CD4-positive, CD25-positive, alpha-beta regulatory T cell (primary cell): ENCODE data around the gene TNFRSF8. TPM values are rescaled to one million over a fixed set of nuclear protein-coding genes. Genes with fewer than 3 reads are reported as not detected.
A peak's percentile ranks its signal among the peaks of the same experiment; 100 is the strongest.
"Not testable (repeated sequence)": the region's sequence is repeated elsewhere in the genome, so short reads cannot be mapped to it uniquely, and the experiment has no call there.

Source experiments
- ATAC-seq, 2 donors: fragments of 150-1000 bp; cut with Tn5 transposase; one replicate each; pipeline ENCODE4 v1.10.0; 2021; ENCODE audit warnings: low read depth in 2 of 2, moderate number of reproducible peaks in 2 of 2, moderate library complexity in 1 of 2
- DNase-seq, 3 donors: peaks; one replicate each; pipeline versions ENCODE4 v3.0.0 to v3.0.0-alpha.2; 2012 to 2022; ENCODE audit warnings: mixed read lengths in 1 of 3
- H3K27ac ChIP-seq: one replicate; pipeline ENCODE4 v1.7.0; 2013; ENCODE audit warnings: mild to moderate bottlenecking, low read length; ENCODE audit not compliant: insufficient read depth, poor library complexity, severe bottlenecking
- H3K27me3 ChIP-seq: one replicate; pipeline ENCODE4 v1.7.0; 2013; ENCODE audit warnings: low read length; ENCODE audit not compliant: control insufficient read depth, insufficient read depth
- H3K36me3 ChIP-seq: one replicate; pipeline ENCODE4 v1.7.0; 2013; ENCODE audit warnings: mild to moderate bottlenecking, low read length, moderate library complexity; ENCODE audit not compliant: control insufficient read depth, insufficient read depth
- H3K4me1 ChIP-seq: 2 replicates; pipeline ENCODE4 v1.7.0; 2013; ENCODE audit warnings: mild to moderate bottlenecking, low read length; ENCODE audit not compliant: insufficient read depth, control insufficient read depth, poor library complexity, severe bottlenecking
- H3K4me3 ChIP-seq: one replicate; pipeline ENCODE4 v1.7.0; 2013; ENCODE audit warnings: low read depth, mild to moderate bottlenecking, low read length, moderate library complexity
- H3K9me3 ChIP-seq, 2 experiments: 1 replicate in 1 of 2; 2 replicates in 1 of 2; pipeline ENCODE4 v1.7.0; 2013; ENCODE audit warnings: low read length in 2 of 2, mild to moderate bottlenecking in 1 of 2, moderate library complexity in 1 of 2; ENCODE audit not compliant: control insufficient read depth in 2 of 2
- H3K27ac Mint-ChIP-seq, 3 donors: one replicate each; pipeline ENCODE4 v1.8.0; 2020 to 2022; ENCODE audit warnings: mild to moderate bottlenecking in 3 of 3, mixed read lengths in 3 of 3, moderate library complexity in 2 of 3
- H3K27me3 Mint-ChIP-seq: one replicate; pipeline ENCODE4 v1.8.0; 2022; ENCODE audit warnings: mild to moderate bottlenecking, mixed read lengths
- H3K36me3 Mint-ChIP-seq: one replicate; pipeline ENCODE4 v1.8.0; 2020; ENCODE audit warnings: mixed read lengths
- H3K4me1 Mint-ChIP-seq, 4 donors: one replicate each; pipeline ENCODE4 v1.8.0; 2020 to 2022; ENCODE audit warnings: mixed read lengths in 4 of 4, mild to moderate bottlenecking in 1 of 4
- H3K4me3 Mint-ChIP-seq, 4 donors: one replicate each; pipeline ENCODE4 v1.8.0; 2020 to 2022; ENCODE audit warnings: mild to moderate bottlenecking in 4 of 4, mixed read lengths in 4 of 4, moderate library complexity in 3 of 4
- H3K9me3 Mint-ChIP-seq, 7 donors: one replicate each; pipeline ENCODE4 v1.8.0; 2020 to 2022; ENCODE audit warnings: mixed read lengths in 7 of 7, mild to moderate bottlenecking in 3 of 7, moderate library complexity in 2 of 7
- polyA plus RNA-seq, 4 donors: library from polyadenylated mRNA; unstranded; fragments of 300-500 nt; fragmentation: Illumina TruSeq; gene quantifications; one replicate each; pipeline ENCODE4 v1.2.3, GENCODE V29; 2021
- total RNA-seq: library from RNA; stranded (reverse); gene quantifications from one replicate; pipeline ENCODE4 v1.2.3, GENCODE V29; 2022

The TNFRSF8 gene
- total and polyA plus RNA-seq, 5 donors from 2014 or later = 1.1 to 3.2 (median 1.6) TPM

DNA sequence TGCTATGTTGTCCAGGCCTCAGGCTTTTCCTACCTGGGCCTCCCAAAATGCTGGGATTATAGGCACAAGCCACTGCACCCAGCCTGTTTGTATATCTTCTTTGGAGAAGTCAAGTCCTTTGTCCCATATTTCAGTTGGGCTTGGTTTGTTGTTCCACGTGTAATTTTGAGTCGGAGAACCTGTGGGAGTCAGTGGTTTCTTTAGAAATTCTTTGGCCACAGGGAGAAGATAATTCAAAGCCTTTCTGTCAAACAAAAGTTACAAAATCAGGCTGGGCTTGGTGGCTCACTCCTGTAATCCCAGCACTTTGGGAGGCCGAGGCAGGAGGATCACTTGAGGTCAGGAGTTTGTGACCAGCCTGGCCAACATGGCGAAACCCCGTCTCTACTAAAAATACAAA lies 29.7 kb upstream of the TNFRSF8 start:
- H3K4me3 ChIP-seq, H3K27ac Mint-ChIP-seq, H3K4me1 Mint-ChIP-seq, ATAC-seq, H3K4me3 Mint-ChIP-seq, H3K27me3 Mint-ChIP-seq, DNase-seq, H3K27ac ChIP-seq, H3K4me1 ChIP-seq, H3K9me3 ChIP-seq, H3K27me3 ChIP-seq, H3K9me3 Mint-ChIP-seq: not testable (repeated sequence)
- peaks cover 12% of the 10 kb centered on the region for H3K36me3 Mint-ChIP-seq
- H3K36me3 ChIP-seq = peaks cover 26% of the 10 kb centered on the region

DNA sequence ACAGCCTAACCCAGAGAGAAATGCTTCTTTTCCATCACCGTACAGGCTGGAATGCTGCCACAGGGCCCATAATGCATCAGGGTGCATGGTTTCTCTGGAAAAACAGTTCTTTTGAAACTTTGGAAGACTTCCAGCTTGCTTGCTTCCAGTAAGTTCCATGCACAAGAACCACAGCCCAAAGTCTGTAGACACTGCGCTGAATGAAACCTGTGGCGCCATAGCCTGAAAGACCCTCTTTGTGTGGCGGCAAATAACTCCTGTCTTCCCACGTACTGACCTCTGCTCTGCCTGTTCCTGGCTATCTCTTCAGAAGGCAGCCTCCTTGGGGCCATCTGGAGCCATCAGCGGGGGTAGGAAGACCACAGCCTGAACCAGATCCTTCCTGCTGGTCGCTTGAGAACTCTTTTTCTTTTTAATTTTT lies 28.7 kb upstream of the TNFRSF8 start:
- Histone ChIP-seq H3K4me3 (no peak overlapping the region), H3K27me3 (no peaks in the 10 kb centered on the region), H3K36me3 (peaks cover 20% of the 10 kb centered on the region), H3K4me1 (no peaks in the 10 kb centered on the region), H3K9me3 (no peaks in the 10 kb centered on the region), H3K27ac (no peak overlapping the region)
- ATAC-seq (no peak), DNase-seq (no peak)
- peaks cover 0 to 6% (median 0%) of the 10 kb centered on the region in 4 donors for H3K4me1 Mint-ChIP-seq
- no peak overlapping the region for H3K4me3 Mint-ChIP-seq
- no peaks in the 10 kb centered on the region for H3K9me3 Mint-ChIP-seq
- H3K27me3 Mint-ChIP-seq = no peaks in the 10 kb centered on the region
- H3K36me3 Mint-ChIP-seq = peaks cover 8% of the 10 kb centered on the region
- no peak overlapping the region for H3K27ac Mint-ChIP-seq

GRCh38 chr1:12035312-12035711 lies 27.8 kb upstream of the TNFRSF8 start:
- peaks cover 11% of the 10 kb centered on the region for H3K36me3 ChIP-seq
- Mint-ChIP-seq H3K9me3 (no peaks in the 10 kb centered on the region), H3K4me1 (peaks cover 0 to 7% (median 1%) of the 10 kb centered on the region in 4 donors), H3K4me3 (no peak overlapping the region), H3K27ac (peak overlapping the region in 1 of 3 donors; percentile 75), H3K27me3 (no peaks in the 10 kb centered on the region), H3K36me3 (peaks cover 8% of the 10 kb centered on the region)
- no peak overlapping the region for H3K4me3 ChIP-seq
- no peak for ATAC-seq
- H3K27me3 ChIP-seq = no peaks in the 10 kb centered on the region
- no peak for DNase-seq
- no peaks in the 10 kb centered on the region for H3K4me1 ChIP-seq
- no peak overlapping the region for H3K27ac ChIP-seq
- H3K9me3 ChIP-seq = no peaks in the 10 kb centered on the region

DNA sequence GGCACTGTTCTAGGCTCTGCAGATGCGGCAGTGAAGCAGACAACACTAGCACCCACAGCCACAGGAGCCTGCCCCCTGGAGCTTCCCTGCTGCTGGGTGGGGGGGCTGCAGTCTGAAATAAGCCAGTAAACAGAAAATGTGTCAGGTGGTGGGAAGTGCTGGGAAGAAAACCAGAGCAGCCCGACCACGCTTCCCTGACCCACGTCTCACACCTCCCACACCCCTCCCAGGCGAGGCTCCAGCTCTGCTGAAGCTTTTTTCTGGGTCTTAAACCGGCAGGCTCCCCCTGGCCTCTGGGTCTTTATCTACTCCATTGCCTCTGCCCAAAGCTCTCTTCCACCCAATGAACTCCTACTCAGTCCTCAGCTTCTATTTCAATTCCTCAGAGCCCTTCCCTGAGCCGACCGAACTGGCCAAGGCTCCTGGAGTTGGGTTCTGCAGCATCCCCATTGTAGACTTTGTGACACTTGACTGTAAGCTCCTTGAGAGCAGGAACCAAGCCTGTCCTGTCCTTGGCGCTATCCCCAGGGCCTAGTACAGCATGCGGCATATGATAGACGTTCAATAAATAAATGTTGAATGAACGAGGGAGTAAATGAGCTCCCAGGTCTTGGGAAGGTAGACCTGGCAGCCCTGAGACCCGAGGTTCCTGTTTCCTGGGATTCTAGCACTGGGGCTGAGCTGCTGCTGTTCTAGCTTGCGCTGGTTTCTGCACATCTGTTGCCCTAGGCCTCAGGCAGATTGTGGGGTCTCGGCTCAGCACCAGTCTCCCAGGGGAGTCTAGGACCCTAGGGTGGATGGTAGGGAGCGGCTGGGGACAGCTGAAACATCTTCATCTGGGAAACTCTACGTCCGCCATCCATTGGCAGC lies 25.4 kb upstream of the TNFRSF8 start:
- H3K36me3 Mint-ChIP-seq = peaks cover 8% of the 10 kb centered on the region
- no peaks in the 10 kb centered on the region for H3K27me3 ChIP-seq
- DNase-seq (no peak), ATAC-seq (no peak)
- no peaks in the 10 kb centered on the region for H3K27me3 Mint-ChIP-seq
- H3K27ac ChIP-seq = no peak overlapping the region
- H3K4me1 ChIP-seq = no peaks in the 10 kb centered on the region
- H3K36me3 ChIP-seq = no peaks in the 10 kb centered on the region
- no peak overlapping the region for H3K27ac Mint-ChIP-seq
- no peak overlapping the region for H3K4me3 ChIP-seq
- no peaks in the 10 kb centered on the region for H3K9me3 ChIP-seq
- no peaks in the 10 kb centered on the region for H3K9me3 Mint-ChIP-seq
- no peak overlapping the region for H3K4me3 Mint-ChIP-seq
- peaks cover 0 to 10% (median 6%) of the 10 kb centered on the region in 4 donors for H3K4me1 Mint-ChIP-seq

- H3K9me3 Mint-ChIP-seq = no peaks in the 10 kb centered on the region
- no peaks in the 10 kb centered on the region for H3K9me3 ChIP-seq
- H3K4me3 ChIP-seq = no peak overlapping the region
- peaks cover 0 to 10% (median 6%) of the 10 kb centered on the region in 4 donors for H3K4me1 Mint-ChIP-seq
- no peak overlapping the region for H3K27ac Mint-ChIP-seq
- DNase-seq = no peak
- H3K27ac ChIP-seq = no peak overlapping the region
- H3K4me1 ChIP-seq = no peaks in the 10 kb centered on the region
- no peaks in the 10 kb centered on the region for H3K27me3 Mint-ChIP-seq
- no peaks in the 10 kb centered on the region for H3K27me3 ChIP-seq
- peaks cover 8% of the 10 kb centered on the region for H3K36me3 Mint-ChIP-seq
- no peak for ATAC-seq
- H3K36me3 ChIP-seq = no peaks in the 10 kb centered on the region
- no peak overlapping the region for H3K4me3 Mint-ChIP-seq
These were observed 24.5 kb upstream of the TNFRSF8 start for GRCh38 chr1:12038356-12039163.

GRCh38 chr1:12039164-12039525 lies 24.0 kb upstream of the TNFRSF8 start:
- no peak overlapping the region for H3K27ac ChIP-seq
- H3K27me3 Mint-ChIP-seq = no peaks in the 10 kb centered on the region

GRCh38 chr1:12039824-12040456 lies 23.2 kb upstream of the TNFRSF8 start:
- H3K36me3 ChIP-seq, ATAC-seq, H3K36me3 Mint-ChIP-seq, H3K9me3 Mint-ChIP-seq, H3K4me1 ChIP-seq, H3K27me3 Mint-ChIP-seq, H3K27me3 ChIP-seq, H3K9me3 ChIP-seq, H3K4me3 ChIP-seq, H3K27ac ChIP-seq, DNase-seq: not testable (repeated sequence)
- Mint-ChIP-seq H3K4me1 (peaks cover 0 to 19% (median 10%) of the 10 kb centered on the region in 4 donors), H3K4me3 (peak overlapping the region in 1 of 4 donors; percentile 26), H3K27ac (peak overlapping the region in 2 of 3 donors; percentile 7 to 79)

More at GRCh38 chr1:12039164-12039525, 24.0 kb upstream of the TNFRSF8 start:
- Mint-ChIP-seq H3K27ac (no peak overlapping the region), H3K9me3 (no peaks in the 10 kb centered on the region), H3K36me3 (peaks cover 8% of the 10 kb centered on the region), H3K4me1 (peaks cover 0 to 11% (median 7%) of the 10 kb centered on the region in 4 donors), H3K4me3 (no peak overlapping the region)
- Histone ChIP-seq H3K36me3 (no peaks in the 10 kb centered on the region), H3K9me3 (no peaks in the 10 kb centered on the region), H3K4me1 (peaks cover 3% of the 10 kb centered on the region), H3K27me3 (no peaks in the 10 kb centered on the region), H3K4me3 (no peak overlapping the region)
- DNase-seq (no peak), ATAC-seq (no peak)
